H54 (cell line): Measurements from ENCODE around the gene FAM222A.

Experiments
- DNase-seq: peaks from one replicate; pipeline ENCODE4 v3.0.0; 2011; ENCODE audit warnings: low spot score, mixed read lengths; ENCODE audit not compliant: insufficient read length
- FAIRE-seq: peaks from 3 replicates; lab custom pipeline; 2011; peaks lifted over from hg19 to GRCh38; lab: Jason Lieb, UNC
- POLR2A ChIP-seq: IDR thresholded peaks from 2 replicates; pipeline ENCODE4 v1.6.1; 2011; ENCODE audit warnings: low read depth, mild to moderate bottlenecking, low read length

Gene FAM222A

GRCh38 chr12:109773384-109774011 lies 59.9 kb downstream of the FAM222A start:
- FAIRE-seq, result no peak
- no peak for TF ChIP-seq POLR2A
- no peak for DNase-seq

DNA sequence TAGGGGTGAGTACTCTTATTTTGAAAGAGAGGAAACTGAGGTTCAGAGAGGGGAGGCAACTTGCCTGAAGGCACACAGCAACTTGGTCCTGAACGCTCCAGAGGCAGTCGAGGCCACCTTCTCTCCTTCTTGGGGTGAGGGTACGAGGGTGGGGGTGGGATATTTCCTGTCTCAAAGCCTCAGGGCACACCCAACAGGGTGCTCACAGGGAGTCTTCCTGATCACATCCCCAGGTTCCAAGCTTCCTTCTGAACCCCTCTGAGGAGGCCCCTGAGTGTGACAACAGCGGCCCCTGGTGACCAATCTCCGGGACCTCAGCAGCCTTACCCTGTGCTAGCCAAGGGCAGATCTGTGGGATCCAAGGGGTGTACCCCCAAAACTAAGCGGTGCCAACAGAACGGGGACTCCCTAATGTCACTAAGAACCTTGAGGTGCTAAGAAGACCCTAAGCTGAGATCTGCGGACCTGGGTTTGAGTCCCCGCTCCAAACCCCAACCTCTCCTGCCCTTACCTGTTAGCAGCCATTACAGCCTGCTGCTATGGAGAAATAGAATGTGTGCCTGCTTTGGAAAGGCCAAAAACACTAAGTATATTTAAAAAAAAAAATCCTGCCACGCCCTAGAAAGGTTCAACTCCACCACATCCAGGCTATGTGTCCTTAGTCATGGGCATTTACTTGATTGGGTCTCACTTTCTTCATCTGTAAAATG lies 61.7 kb downstream of the FAM222A start:
- DNase-seq (peak; percentile 82), FAIRE-seq (no peak)
- no peak for TF ChIP-seq POLR2A

GRCh38 chr12:109776624-109777023 lies 63.0 kb downstream of the FAM222A start:
- DNase-seq, result no peak
- no peak for FAIRE-seq

GRCh38 chr12:109777544-109777943 lies 63.9 kb downstream of the FAM222A start:
- no peak for TF ChIP-seq POLR2A
- FAIRE-seq, result no peak
- peak; percentile 97 for DNase-seq

More at GRCh38 chr12:109776624-109777023, 63.0 kb downstream of the FAM222A start:
- TF ChIP-seq POLR2A, result no peak

GRCh38 chr12:109778684-109779083 lies 65.1 kb downstream of the FAM222A start:
- FAIRE-seq, result no peak
- no peak for DNase-seq
- no peak for TF ChIP-seq POLR2A

DNA sequence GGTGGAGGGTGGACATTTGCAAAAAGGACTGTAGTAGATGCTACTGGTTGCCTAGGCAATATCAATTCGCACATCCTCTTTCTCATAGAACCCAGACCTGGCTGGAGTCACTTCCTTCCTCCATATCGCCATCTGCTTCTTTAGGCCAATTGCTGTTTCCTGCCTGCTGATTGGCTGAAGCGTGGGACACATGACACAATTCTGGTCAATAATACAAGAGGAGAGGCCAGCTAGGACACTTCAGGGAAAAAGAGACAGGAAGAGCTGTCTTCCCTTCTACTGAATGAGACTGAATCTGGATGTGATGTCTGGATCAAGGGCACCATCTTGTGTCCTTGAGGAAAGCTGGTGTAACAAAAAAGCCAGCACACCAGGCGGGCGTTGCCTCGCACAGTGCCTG lies 65.8 kb downstream of the FAM222A start:
- DNase-seq, result no peak
- no peak for FAIRE-seq
- TF ChIP-seq POLR2A, result no peak

DNA sequence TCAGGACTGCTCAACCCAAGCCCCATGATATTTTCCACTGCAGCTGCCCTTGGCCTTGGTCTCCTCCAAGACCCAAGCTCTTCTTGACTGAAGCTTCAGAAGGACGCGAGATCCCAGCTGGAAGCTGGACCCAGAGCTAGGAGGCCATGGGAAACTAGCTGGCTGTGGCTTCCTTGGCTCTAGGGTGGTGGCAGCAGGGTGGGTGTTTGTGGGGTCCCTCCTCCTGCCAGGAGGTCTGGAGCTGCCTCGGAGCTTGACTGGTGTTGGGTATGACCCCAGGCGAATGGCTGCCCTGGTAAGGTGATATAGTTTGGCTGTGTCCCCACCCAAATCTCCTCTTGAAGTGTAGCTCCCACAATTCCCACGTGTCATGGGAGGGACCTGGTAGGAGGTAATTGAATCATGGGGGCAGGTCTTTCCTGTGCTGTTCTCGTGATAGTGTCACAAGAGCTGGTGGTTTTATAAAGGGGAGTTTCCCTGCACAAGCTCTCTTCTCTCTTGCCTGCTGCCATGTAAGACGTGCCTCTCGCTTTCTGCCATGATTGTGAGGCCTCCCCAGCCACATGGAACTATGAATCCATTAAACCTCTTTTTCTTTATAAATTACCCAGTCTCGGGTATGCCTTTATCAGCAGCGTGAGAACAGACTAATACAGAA lies 68.2 kb downstream of the FAM222A start:
- FAIRE-seq (no peak), DNase-seq (no peak)
- TF ChIP-seq POLR2A, result no peak

GRCh38 chr12:109782326-109782703 lies 68.7 kb downstream of the FAM222A start:
- no peak for TF ChIP-seq POLR2A
- FAIRE-seq (no peak), DNase-seq (no peak)

- no peak for TF ChIP-seq POLR2A
- no peak for FAIRE-seq
These were observed 69.7 kb downstream of the FAM222A start for GRCh38 chr12:109783135-109783964.

GRCh38 chr12:109783965-109784244 lies 70.3 kb downstream of the FAM222A start:
- no peak for TF ChIP-seq POLR2A
- DNase-seq (no peak), FAIRE-seq (no peak)

More at GRCh38 chr12:109783135-109783964, 69.7 kb downstream of the FAM222A start:
- DNase-seq, result no peak

GRCh38 chr12:109785854-109786253 lies 72.2 kb downstream of the FAM222A start:
- FAIRE-seq (no peak), DNase-seq (no peak)
- no peak for TF ChIP-seq POLR2A

GRCh38 chr12:109786799-109787198 lies 73.2 kb downstream of the FAM222A start:
- no peak for TF ChIP-seq POLR2A
- no peak for DNase-seq
- no peak for FAIRE-seq

DNA sequence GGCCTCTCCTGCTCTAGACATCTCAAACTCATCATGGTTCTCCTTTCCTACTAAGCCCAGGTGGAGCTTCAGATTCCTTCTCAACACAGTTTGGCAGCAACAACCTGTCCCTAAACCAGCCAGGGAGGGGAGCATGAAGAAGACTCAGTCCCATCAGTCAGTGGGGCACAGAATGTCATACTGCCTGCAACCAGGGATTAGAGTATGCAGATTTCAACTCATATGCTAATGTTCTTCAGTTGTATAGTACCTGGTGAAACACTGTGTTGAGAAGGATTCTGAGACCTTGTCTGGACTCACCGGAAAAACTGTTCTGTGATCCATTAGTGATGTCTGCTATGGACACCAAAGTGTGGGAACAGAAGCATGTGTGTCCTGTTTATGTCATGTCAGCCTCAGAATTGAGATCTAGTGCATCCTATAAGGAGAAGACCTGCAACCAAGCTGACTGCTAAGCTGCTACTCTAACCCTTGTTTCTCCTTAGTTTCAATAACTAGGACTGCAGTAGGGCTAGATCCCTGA lies 76.0 kb downstream of the FAM222A start:
- TF ChIP-seq POLR2A, result no peak
- FAIRE-seq (no peak), DNase-seq (no peak)
